Mucosa of stomach (tissue), 1 donor: ENCODE results near the gene HECW1.

Source experiments
- H3K27me3 ChIP-seq: one replicate; pipeline ENCODE4 v1.7.0; 2013; ENCODE audit warnings: mild to moderate bottlenecking, low read length; ENCODE audit not compliant: control insufficient read depth, insufficient read depth
- H3K36me3 ChIP-seq: one replicate; pipeline ENCODE4 v1.7.0; 2013; ENCODE audit warnings: low read length; ENCODE audit not compliant: control insufficient read depth, insufficient read depth
- H3K4me1 ChIP-seq: one replicate; pipeline ENCODE4 v1.7.0; 2013; ENCODE audit warnings: mild to moderate bottlenecking, low read length; ENCODE audit not compliant: control insufficient read depth, insufficient read depth
- H3K4me3 ChIP-seq: one replicate; pipeline ENCODE4 v1.7.0; 2013; ENCODE audit warnings: low read length
- H3K9ac ChIP-seq: one replicate; pipeline ENCODE4 v1.7.0; 2013; ENCODE audit warnings: mild to moderate bottlenecking, low read length, moderate library complexity
- H3K9me3 ChIP-seq: one replicate; pipeline ENCODE4 v1.7.0; 2013; ENCODE audit warnings: mild to moderate bottlenecking, low read length, moderate library complexity; ENCODE audit not compliant: control insufficient read depth
- donor health status: Pancreatic carcinoma.

The HECW1 gene

GRCh38 chr7:43290978-43291377 lies 178.5 kb downstream of the HECW1 start:
- H3K9me3 ChIP-seq, result no peaks in the 10 kb centered on the region
- no peaks in the 10 kb centered on the region for H3K36me3 ChIP-seq
- H3K9ac ChIP-seq, result no peak overlapping the region
- H3K4me3 ChIP-seq, result no peak overlapping the region
- no peaks in the 10 kb centered on the region for H3K4me1 ChIP-seq
- no peaks in the 10 kb centered on the region for H3K27me3 ChIP-seq

DNA sequence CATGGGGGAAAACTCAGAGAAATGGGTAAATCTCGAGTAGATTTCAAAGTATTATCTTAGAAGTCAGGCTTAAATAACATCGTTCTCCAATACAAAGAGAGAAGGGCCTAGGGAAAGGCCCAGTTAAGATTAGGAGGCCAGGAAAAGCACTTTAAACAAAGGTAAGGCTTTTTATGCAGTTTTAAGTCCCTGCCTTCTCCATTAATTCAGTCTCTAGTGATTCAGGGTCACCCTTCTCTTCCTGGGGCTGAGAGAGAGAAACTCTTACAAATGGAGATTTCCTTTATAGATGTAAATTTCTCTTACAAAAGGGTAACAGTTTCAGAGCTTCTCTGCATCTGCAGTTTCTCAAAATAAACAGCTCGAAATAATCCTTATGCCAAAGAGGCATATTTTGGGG lies 179.3 kb downstream of the HECW1 start:
- H3K27me3 ChIP-seq, result no peaks in the 10 kb centered on the region
- H3K9ac ChIP-seq, result no peak overlapping the region
- H3K36me3 ChIP-seq, result no peaks in the 10 kb centered on the region
- H3K9me3 ChIP-seq, result no peaks in the 10 kb centered on the region
- H3K4me3 ChIP-seq, result no peak overlapping the region
- H3K4me1 ChIP-seq, result no peaks in the 10 kb centered on the region

- Histone ChIP-seq H3K4me3 (no peak overlapping the region), H3K9ac (no peak overlapping the region), H3K9me3 (no peaks in the 10 kb centered on the region), H3K27me3 (no peaks in the 10 kb centered on the region), H3K36me3 (no peaks in the 10 kb centered on the region), H3K4me1 (no peaks in the 10 kb centered on the region)
Observed at GRCh38 chr7:43292384-43292783, 179.9 kb downstream of the HECW1 start.

GRCh38 chr7:43294080-43294630 lies 181.7 kb downstream of the HECW1 start:
- Histone ChIP-seq H3K36me3 (no peaks in the 10 kb centered on the region), H3K4me1 (no peaks in the 10 kb centered on the region), H3K4me3 (no peak overlapping the region), H3K27me3 (no peaks in the 10 kb centered on the region), H3K9ac (no peak overlapping the region), H3K9me3 (no peaks in the 10 kb centered on the region)

DNA sequence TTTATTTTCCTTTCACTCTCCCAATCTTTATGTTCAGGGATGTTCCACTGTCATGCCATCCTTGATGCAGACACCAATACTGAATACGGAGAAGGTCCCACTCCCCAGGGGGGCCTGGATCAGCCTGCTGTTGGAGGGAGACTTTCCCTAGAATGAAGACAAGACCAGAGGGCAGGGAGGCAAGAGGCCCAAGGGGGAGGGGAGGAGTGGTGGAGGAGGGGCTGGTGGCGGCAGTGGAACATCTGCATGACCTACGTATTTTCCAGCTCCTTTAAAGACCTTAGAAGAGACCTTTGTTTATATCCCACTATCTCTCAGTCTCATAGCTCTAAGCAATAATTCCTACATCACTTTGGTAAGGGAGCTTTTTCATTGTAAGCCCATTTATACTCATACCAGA lies 183.0 kb downstream of the HECW1 start:
- H3K4me1 ChIP-seq, result no peaks in the 10 kb centered on the region
- no peaks in the 10 kb centered on the region for H3K36me3 ChIP-seq
- H3K27me3 ChIP-seq, result no peaks in the 10 kb centered on the region
- no peaks in the 10 kb centered on the region for H3K9me3 ChIP-seq
- H3K4me3 ChIP-seq, result no peak overlapping the region
- no peak overlapping the region for H3K9ac ChIP-seq

DNA sequence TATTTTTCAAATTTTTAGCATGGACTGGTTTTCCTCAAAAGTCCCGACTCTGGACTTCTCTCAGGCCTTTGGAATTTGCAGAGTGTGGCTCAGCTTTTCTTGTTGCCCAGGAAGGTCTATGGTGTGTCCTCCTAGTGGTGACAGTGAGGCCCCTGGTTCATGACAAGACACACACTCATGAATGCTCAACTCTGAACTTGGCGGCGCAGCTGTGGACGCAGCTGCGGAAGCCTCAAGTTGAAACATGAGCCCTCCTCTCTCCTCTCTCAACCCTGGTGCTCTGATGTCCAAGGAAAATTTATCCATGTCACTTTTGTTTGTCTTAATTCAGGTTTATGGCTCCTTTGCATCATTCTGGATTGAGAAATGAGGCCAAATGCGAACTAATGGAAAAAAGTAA lies 183.9 kb downstream of the HECW1 start:
- Histone ChIP-seq H3K9ac (no peak overlapping the region), H3K9me3 (no peaks in the 10 kb centered on the region), H3K36me3 (no peaks in the 10 kb centered on the region), H3K4me3 (no peak overlapping the region), H3K4me1 (no peaks in the 10 kb centered on the region), H3K27me3 (no peaks in the 10 kb centered on the region)

GRCh38 chr7:43298617-43299016 lies 186.2 kb downstream of the HECW1 start:
- no peak overlapping the region for H3K9ac ChIP-seq
- H3K9me3 ChIP-seq, result no peaks in the 10 kb centered on the region
- H3K4me3 ChIP-seq, result no peak overlapping the region
- no peaks in the 10 kb centered on the region for H3K4me1 ChIP-seq
- no peaks in the 10 kb centered on the region for H3K36me3 ChIP-seq
- no peaks in the 10 kb centered on the region for H3K27me3 ChIP-seq

DNA sequence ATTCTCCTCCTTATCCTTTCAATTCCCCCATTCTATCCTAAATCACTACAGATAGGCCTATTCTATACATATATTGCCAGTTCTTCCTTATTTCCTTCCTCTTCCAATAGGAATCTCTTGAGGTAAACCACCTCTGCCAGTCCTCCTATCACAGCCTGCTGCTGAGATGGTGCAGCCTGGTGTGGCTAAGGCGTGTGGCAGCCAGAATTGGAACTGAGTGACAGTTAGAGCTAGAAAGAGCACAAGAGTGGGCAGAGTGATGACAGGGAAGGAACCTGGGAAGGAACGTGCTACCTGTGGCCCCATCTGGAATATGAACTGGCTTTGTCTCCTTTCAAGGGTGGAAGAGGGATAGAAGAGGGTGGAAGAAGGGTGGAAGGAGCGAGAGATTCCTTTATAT lies 187.7 kb downstream of the HECW1 start:
- H3K27me3 ChIP-seq, result no peaks in the 10 kb centered on the region

GRCh38 chr7:43302211-43302711 lies 189.8 kb downstream of the HECW1 start:
- no peaks in the 10 kb centered on the region for H3K36me3 ChIP-seq
- H3K9me3 ChIP-seq, result no peaks in the 10 kb centered on the region

More for the DNA sequence above, 187.7 kb downstream of the HECW1 start:
- Histone ChIP-seq H3K4me3 (no peak overlapping the region), H3K9me3 (no peaks in the 10 kb centered on the region), H3K4me1 (no peaks in the 10 kb centered on the region), H3K36me3 (no peaks in the 10 kb centered on the region), H3K9ac (no peak overlapping the region)

GRCh38 chr7:43302773-43303460 lies 190.5 kb downstream of the HECW1 start:
- Histone ChIP-seq H3K4me3 (no peak overlapping the region), H3K9ac (no peak overlapping the region), H3K9me3 (no peaks in the 10 kb centered on the region), H3K36me3 (no peaks in the 10 kb centered on the region), H3K4me1 (no peaks in the 10 kb centered on the region), H3K27me3 (no peaks in the 10 kb centered on the region)

More at GRCh38 chr7:43302211-43302711, 189.8 kb downstream of the HECW1 start:
- Histone ChIP-seq H3K27me3 (no peaks in the 10 kb centered on the region), H3K4me3 (no peak overlapping the region), H3K4me1 (no peaks in the 10 kb centered on the region), H3K9ac (no peak overlapping the region)

GRCh38 chr7:43303740-43304241 lies 191.3 kb downstream of the HECW1 start:
- Histone ChIP-seq H3K36me3 (no peaks in the 10 kb centered on the region), H3K4me3 (no peak overlapping the region), H3K9ac (no peak overlapping the region), H3K9me3 (no peaks in the 10 kb centered on the region), H3K4me1 (no peaks in the 10 kb centered on the region), H3K27me3 (no peaks in the 10 kb centered on the region)

- no peak overlapping the region for H3K4me3 ChIP-seq
- no peaks in the 10 kb centered on the region for H3K9me3 ChIP-seq
- no peaks in the 10 kb centered on the region for H3K36me3 ChIP-seq
- no peaks in the 10 kb centered on the region for H3K4me1 ChIP-seq
- no peaks in the 10 kb centered on the region for H3K27me3 ChIP-seq
- no peak overlapping the region for H3K9ac ChIP-seq
Observed at GRCh38 chr7:43306404-43306803, 194.0 kb downstream of the HECW1 start.
